GM18502 (cell line): ENCODE results near the gene XKR7.

Experiments used
- ATAC-seq: cut with Tn5 transposase; IDR thresholded peaks from one replicate; pipeline ENCODE4 v1.9.1; 2021; ENCODE audit warnings: mild to moderate bottlenecking; ENCODE audit not compliant: unreplicated experiment, poor library complexity

XKR7 gene

DNA sequence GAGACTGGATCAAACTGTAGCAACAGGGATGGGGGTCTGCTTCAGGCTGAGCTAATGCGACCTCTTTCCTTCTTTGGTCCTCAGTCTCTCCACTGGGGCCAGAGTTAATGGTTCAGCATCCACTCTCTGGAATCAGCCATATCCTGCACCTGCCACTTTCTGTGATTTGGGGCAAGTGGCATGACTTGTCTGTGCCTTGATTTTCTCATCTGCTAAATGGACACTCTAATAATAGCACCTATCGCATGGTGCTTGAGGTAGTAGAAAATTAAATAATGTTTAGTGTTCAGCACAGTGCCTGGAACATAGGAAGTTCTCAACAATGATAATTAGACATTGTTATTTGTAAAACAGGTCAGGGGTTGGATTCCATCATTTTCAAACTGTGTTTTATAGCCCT lies 6.3 kb downstream of the XKR7 start:
- ATAC-seq: no peak

DNA sequence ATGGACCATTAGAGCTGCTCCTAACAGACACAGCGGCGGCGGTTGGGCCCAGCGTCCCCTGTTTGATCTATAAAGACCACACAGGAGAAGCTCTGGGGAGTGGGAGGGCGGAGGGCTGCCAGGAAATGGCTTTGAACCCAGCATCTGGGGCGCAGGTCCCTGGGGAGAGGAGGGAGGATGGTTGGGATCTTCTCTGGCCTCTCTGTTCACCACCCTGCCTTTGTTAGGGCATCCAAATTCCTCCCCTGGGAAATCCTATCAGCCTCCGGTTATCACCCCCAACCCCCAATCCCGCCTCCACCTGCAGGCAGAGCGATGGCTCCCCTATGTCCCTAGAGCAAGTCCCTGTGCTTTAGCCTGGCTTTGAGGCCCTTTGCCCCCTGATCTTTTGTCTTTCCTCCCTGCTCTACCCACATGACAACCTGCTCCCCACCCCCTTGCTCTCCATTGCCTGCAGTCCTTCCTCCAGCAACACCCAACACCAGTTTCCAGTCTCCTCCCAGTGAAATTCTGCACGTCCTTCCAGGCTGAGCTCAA lies 7.1 kb downstream of the XKR7 start:
- ATAC-seq: no peak

DNA sequence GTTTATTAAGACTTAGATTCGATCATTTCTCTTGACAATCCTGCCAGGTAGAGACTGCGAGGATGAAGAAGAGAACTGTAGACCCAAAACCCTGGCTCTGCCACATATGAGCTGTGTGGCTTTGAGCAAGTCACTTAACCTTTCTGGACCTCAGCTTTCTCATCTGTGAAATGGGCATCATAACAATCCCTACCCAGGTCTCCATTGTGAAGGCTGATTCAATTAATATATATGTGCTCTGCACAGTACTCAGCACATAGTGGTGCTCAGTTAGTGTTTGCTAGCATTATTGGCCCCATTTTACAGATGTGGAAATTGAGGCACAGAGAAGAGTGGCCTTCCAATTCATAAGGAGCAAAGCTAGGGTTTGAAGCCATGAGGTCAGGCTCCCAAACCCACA lies 7.9 kb downstream of the XKR7 start:
- ATAC-seq: no peak

DNA sequence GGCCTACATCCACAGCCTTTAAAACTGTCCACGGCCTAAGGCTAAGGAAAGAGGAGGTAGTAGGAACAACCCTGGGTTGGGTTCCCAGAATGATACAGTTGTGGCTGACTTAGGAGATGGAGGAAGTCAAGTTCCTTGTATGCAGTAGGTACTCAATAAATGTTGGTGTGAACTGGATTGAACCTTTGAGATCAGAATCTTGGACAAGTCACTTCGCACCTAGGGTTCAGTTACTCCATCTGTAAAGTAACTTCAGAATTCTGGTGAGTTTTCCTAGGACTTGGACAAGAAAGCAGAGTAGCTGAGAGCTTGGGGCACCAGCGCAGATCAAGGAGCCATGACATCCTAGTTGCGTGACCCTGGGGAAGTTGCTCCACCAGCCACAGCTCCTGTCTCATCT lies 9.1 kb downstream of the XKR7 start:
- no peak for ATAC-seq

DNA sequence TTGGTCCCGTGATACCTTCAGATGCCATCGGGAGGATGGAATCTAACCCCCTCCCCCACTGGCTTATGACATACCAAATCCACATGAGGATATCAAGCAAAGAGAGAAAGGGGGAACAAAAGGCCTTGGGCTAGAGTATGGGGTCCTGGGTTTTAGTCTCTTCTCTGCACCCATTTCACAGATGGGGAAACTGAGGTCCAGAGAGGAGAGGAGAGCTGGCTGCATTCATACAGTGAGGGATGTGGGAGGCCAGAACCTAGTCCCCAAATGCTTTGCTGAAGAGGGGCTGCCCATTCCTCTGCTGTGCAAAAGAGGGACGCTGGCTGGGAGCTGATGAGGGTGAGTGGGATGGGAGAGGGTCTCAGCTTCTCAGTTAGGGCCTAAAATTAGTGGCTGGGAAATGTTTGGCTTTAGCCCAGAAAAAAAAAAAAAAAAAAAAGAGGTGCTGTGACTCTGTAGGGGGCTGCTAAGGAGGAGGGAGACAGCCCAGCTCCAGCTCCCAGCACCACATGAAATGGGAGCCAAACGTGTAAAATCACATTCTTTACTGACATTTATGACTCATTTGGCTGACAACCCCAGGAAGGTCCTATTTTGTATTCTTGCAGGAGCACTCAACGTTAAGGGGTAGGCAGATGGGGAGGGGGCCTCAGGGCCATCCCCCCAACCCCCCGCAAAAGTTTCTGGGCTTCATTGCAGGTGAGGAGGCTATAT lies 11.9 kb downstream of the XKR7 start:
- ATAC-seq: no peak

DNA sequence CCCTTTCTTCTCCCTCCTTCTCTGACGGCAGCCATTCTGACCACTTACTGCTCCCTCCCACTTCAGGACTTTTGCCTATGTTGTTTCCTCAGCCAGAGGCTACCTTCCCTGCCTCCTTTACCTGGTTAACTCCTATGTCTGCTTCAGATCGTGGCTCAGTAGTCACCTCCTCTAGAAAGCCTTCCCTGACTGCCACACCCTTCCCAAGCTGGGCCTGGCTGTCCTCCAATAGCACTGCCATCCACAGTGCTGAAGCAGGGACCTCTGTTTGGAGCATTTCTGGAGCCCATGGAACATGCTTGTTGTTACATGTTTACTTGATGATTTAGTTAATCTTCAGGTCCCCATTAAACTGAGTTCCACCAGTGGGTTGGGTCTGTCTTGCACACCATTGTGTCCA lies 13.8 kb downstream of the XKR7 start:
- ATAC-seq: no peak

DNA sequence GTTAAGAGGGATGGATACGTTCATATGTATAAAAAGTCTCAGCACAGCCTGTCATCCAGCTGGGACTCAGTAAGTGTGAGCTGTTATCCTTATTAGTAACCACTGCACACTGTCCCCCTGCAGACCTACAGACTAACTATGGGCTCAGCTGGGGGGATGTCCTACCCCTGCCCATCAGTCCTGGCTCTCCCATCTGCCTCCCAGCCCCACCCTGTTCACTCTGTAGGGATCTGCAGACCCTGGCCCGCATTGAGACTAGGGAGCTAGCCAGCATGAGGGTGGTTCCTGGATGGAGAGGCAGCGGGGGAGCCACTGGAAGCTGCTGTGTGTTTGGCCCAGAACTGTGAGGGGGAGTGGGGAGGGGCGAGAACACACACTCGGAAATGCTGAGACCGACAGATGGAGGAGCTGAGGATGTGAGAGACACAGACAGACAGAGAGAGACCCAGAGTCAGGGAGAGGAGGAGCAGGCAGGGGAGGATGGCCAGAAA lies 17.1 kb downstream of the XKR7 start:
- no peak for ATAC-seq

DNA sequence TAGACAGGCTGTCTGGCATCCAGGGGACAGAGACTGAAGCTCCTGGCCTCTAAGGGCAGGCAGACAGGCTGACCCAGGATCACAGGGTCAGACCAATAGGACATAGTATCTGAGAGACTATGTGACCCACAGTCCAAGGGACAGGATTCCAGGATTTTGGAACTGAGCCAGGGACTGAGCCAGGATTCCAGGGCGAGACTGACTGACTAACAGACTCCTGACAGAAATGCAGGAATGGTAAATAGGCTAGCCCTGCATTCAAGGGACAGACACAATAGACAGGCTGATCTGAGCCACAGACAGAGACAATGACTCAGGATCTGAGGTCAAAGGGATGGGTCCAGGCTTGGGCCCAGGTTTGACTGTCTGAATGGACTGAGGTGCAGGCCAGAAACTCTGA lies 19.8 kb downstream of the XKR7 start:
- ATAC-seq: no peak

DNA sequence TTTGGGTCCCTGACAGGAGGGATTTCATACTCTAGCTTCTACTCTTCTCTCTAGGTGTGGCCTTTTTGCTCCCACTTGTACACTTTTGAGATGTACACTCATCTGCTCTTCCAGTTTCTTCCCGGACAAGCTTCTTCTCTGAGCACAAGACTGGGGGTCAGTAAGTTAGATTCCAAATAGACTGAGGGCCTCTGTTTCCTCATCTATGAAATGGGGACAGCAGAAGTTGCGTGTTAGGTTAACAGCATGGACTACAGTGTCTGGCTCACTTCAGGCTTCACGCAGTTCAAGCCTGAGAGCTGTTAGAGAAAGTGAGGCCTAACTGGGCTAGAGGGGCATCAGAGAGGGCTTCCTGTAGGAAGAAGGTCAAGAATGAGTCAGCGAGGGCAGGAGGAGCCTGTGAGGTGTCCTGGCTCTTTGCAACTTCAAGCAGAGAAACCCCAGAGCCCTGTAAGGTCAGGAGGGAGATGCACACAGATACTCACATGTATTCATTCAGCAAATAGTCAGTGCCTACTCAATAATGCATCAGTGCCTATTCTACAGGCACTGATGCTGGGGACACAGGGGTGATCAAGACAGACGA lies 20.6 kb downstream of the XKR7 start:
- ATAC-seq: no peak

DNA sequence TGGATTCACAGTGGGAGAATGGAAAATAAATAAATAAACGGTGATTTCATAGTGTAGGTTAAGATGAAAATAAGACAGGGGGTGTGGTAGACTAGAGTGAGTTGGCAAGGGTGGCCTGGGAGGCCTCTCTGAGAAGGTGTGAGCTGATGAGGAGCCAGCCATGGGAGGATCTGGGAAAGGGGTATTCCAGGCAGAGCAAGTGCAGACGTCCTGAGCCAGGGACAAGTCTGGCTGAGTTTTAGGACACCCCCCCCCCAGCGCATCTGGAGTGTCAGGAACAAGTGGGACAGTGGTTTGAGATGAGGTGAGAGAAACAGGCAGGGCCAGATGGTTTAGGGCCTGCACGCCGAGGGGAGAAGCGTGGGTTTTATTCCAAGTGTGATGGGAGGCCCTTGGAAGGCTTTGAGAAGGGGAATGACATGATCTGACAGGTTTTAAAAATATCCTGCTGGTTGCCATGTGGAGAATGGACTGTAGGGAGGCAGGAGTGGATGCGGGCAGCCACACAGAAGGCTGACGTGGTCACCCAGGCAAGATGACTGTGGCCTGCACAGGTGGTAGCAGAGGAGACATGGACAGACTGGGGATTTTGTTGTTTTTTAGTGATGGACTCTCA lies 21.2 kb downstream of the XKR7 start:
- no peak for ATAC-seq

DNA sequence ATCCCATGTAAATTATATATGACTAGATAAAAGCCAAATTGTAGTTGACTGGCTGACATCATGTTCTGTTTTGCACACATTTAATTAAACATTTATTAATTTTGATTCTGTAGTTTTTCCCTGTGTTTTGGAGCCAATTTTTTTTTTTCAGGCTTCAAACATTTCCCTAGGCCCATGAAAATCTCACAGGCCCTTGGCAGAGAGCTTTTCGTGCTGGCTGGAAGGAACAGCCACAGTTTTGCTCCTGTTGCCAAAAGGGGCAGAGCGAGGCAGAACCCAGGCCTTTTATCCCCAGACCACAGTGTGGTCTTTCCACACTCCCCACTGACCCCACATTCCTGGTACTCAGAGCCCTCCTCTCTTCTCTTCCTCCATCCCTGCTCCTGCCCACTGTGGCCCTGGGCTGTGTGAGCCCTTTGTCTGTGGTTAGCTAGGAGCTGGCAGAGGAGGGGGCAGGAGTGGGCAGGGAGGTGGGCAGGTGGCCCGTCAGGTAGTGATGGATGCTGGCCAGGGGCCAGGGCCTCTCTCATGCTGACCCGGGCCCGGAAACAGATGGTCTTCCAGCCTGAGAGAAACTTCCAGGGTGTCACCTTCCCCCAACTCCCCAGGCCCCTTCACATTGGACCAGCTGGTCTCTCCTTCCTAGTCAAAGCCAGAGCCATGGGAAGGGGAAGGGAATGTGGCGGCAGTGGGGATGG lies 22.8 kb downstream of the XKR7 start:
- no peak for ATAC-seq

DNA sequence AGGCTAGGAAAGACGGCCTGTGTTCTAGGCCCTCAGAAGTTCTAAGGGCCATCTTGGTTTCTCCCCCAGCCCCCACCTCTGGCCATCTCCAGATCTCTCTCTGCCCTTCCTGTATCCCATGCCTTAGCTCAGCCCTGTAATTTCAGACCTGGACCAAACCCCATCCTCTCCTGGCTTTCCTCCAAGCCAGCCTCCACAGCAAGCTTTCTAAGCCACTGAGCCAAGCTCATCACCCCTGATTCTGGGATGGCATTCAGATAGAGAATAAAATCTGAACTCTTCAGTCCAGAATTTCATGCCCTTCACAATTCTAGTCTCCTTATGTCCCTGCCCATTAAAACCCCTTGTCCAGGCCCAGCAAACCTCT lies 23.4 kb downstream of the XKR7 start:
- ATAC-seq: no peak

DNA sequence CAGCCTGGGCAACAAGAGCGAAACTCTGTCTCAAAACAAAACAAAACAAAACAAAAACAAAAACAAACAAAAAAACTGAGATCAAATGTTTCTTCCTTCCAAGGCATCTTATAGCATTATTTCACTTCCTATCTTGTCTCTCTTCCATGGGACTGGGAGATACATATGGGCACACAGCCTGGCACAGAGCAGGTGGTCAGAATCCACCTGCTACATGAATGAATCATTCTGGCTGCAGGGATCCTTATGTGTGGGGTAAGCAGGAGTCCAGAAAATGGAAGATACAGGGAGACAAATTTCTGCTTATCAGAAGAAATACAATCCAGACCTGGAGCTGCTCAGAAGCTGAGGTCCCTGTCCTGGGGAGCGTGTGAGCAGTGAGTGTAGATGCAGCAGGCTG lies 24.1 kb downstream of the XKR7 start:
- ATAC-seq: no peak

DNA sequence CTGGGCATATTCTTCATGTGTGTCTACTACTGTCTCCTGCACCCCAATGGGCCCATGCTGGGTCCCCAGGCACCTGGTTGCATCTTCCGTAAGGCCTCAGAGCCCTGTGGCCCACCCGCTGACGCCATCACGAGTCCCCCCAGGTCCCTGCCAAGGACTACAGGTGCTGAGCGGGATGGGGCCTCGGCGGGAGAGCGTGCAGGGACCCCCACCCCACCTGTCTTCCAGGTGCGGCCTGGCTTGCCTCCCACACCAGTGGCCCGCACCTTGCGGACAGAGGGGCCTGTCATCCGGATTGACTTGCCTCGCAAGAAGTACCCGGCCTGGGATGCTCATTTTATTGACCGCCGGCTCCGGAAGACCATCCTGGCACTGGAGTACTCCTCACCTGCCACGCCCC lies 29.0 kb downstream of the XKR7 start:
- ATAC-seq: no peak

DNA sequence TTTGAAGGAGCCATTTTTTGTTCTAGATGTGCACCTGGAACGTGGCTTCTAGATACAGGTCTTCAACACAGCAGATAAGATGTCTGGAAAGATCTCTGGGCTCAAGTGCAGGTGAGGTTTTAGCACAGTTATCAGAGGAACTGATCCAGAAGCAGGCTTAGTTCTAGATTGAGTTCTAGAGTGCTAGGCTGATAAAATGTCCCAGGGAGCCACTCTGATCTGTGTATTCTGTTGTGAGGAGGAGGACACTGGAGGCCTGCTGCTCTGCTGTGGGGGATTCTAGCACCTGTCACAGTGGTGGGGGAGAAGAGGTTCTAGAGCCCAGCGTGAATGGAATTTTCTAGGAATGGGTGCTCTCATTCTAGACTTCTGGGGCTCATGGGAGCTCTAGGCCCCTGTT lies 30.3 kb downstream of the XKR7 start:
- no peak for ATAC-seq

DNA sequence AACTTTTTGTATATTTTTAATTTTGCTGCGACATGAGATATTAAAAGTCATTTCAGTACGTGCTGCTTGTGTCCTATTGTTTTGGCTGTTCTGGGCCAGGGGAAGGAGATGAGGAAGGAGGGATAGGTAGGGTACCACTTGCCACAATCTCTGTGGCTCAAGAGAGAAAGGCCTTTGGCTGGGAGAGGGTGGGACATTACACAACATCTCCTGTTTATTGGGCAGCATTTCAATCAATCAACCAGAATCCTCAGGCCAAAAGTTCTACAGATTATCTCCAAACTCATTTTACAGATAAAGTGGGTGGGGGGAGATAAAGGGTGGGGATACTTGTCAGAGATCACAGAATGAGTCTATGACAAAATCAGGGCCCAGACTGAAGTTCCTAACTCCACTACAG lies 35.4 kb downstream of the XKR7 start:
- ATAC-seq: no peak

DNA sequence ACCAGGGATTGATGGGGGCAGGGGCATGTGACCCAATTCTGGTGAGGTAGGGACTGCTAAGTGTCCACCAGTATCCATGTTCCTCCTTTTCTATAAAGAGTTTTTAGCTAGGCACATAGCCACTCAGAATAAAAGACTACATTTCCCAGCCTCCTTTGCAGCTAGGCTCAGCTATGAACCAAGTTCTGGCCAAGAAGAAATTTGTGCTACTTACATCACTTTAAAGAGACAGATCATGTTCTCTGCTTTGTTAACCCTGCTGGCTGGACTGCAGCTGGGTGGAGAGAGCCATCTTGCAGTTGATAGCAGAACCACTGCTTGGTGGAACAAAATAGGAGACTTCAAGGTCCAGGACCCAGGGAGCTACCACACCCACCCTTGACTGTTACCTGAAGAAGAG lies 37.0 kb downstream of the XKR7 start:
- no peak for ATAC-seq

DNA sequence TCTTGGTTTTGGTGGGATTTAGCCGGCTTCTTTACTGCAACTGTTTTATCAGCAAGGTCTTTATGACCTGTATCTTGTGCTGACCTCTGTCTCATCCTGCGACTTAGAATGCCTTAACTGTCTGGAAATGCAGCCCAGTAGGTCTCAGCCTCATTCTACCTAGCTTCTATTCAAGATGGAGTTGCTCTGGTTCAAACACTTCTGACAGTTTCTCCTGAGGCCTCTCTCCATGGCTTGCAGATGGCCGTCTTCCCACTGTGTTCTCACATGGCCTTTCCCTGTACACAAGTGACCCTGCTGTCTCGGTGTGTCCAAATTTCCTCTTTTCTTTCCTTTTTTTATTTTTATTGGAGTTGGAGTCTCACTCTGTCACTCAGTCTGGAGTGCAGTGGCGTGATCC lies 38.1 kb downstream of the XKR7 start:
- no peak for ATAC-seq

DNA sequence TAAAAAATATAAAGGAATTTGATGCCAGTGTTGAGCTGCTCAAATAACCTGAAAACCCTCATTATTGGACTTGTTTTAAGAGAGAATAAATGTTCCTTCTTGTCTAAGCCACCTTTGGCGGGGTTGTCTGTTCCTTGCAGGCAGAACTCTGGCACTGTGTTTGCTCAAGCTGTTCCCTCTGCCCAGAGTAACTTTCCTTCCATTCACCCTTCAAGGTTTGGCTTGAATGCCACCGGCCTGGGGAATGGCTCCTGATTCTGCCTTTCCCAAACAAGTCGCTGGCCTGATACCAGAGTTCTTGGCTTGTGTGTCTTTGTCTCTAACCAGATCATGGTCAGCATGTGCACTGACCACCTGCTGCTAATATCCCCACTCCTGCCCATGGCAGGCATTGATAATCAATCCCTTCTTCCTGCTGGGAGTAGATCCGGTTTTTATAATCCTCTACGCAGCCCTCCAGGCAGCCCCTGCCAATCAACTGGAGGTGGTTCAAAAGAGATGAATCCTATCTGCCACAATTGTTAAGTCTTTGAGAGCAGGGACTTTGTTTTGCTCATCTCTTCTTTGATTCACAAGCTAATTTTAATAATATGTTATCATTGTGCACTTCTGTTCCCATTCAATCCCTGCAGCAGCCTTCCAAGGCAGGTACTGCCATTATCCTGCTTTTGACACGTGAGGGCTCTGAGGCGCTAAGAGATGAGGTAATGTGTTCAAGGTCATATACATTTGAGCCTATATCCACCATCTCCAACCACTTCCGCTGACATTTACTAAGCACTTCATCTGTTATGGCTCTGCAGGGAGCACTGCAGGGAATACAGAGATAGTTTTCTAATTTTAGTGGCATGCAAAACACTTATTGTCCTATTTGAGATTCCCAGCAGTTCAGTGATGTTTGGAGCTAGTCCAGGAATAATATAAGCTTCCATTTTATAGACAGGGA lies 39.2 kb downstream of the XKR7 start:
- ATAC-seq: no peak
